ENCODE results near the gene ITM2C.

ITM2C gene

GRCh38 chr2:230893841-230894781 lies 29.4 kb downstream of the ITM2C start:
- DNase-seq = no peak

- DNase-seq = no peak
Measured at GRCh38 chr2:230895536-230896345, 31.0 kb downstream of the ITM2C start.

GRCh38 chr2:230896346-230897115 lies 31.8 kb downstream of the ITM2C start:
- no peak for DNase-seq

DNA sequence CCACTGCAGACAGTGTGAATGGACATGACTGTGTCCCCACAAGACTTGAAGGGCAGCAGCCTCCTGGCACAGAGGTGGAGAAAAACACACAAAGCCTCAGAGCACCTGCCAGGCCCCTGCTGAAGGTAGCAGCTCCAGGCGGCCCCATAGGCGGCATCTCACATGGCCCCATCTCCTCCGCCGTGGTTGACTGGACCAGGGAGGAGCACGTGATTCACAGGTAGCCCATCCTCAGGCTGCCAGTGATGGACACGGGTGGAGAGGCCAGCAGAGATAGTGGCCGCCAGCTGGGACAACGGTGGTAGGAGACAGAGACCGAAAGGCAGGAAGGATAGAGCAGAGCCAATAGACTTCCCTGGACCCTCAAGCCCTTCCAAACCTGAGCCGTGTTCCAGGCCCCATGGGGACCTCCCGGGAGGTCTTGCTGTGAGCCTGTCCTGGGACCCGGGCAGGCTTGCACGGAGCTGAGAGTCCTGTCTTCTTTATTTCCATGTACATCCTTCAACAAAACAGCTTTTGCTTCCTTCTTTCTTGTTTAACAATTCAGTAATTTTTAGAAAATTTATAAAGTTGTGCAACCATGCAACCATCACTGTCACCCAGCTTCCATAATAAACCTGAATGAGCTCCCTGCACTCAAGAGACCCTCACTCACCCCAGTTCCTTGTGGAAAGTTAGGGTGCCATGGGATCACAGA lies 33.4 kb downstream of the ITM2C start:
- DNase-seq = no peak

DNA sequence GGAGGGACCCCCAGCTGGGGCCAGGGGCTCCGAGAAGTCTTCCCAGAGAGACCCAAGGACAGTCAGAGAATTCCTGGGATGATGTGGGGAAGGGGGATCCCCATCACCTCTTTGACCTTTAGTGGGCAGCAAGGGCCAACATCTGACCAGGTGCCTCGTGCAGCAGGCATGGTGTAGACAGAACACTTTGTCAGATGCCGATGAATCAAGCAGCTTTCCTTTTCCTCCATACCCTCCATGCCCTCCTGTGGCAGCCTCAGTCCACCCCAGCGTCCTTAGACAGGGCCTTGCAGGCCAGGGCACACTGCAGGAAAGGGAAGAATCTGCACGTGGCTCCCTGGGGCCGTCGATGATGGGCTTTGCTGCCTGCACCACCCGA lies 34.0 kb downstream of the ITM2C start:
- no peak for DNase-seq

DNA sequence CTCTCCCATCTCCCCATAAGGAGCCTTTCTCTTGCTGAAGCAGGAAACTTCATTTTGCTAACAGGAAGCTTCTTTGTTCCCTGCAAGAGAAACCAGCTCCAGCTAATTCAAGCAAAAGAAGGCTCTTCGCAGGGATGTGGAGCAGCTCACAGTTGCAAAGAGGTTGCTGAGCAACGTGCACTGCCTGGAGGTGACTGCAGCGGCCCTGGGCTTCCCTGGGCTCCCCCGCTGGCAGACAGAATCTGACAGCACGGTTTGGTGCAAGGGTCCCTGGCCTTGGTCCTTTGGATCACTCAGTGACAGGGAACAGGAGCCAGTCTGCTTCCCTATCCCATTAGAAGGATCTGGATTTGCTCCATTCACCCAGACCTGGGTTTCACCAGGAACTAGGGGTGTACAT lies 34.5 kb downstream of the ITM2C start:
- no peak for DNase-seq

GRCh38 chr2:230899786-230900185 lies 35.0 kb downstream of the ITM2C start:
- DNase-seq = peak; percentile 75

- DNase-seq = no peak
Measured at GRCh38 chr2:230900336-230900995, 35.7 kb downstream of the ITM2C start.

DNA sequence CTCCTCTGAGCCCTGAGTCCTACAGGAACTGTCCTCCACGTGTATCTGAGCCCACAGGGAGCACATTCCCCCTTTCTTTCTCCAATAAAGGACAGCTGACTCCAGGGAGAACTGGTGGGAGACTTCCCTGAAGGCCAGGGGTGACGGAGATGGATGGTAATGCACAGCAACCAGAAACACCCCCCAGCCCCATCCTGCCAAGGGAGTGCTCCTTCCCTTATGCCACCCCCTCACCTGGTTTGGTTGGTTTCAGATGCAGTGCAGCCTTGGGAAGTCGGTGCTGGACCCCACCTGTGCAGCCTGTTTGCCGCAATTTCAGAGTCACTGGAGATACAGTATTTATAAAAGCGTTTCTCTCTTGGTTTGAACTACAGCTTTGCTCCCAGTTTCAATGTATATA lies 36.3 kb downstream of the ITM2C start:
- no peak for DNase-seq

- peak; percentile 60 for DNase-seq
Measured at GRCh38 chr2:230902180-230902899, 37.6 kb downstream of the ITM2C start.

DNA sequence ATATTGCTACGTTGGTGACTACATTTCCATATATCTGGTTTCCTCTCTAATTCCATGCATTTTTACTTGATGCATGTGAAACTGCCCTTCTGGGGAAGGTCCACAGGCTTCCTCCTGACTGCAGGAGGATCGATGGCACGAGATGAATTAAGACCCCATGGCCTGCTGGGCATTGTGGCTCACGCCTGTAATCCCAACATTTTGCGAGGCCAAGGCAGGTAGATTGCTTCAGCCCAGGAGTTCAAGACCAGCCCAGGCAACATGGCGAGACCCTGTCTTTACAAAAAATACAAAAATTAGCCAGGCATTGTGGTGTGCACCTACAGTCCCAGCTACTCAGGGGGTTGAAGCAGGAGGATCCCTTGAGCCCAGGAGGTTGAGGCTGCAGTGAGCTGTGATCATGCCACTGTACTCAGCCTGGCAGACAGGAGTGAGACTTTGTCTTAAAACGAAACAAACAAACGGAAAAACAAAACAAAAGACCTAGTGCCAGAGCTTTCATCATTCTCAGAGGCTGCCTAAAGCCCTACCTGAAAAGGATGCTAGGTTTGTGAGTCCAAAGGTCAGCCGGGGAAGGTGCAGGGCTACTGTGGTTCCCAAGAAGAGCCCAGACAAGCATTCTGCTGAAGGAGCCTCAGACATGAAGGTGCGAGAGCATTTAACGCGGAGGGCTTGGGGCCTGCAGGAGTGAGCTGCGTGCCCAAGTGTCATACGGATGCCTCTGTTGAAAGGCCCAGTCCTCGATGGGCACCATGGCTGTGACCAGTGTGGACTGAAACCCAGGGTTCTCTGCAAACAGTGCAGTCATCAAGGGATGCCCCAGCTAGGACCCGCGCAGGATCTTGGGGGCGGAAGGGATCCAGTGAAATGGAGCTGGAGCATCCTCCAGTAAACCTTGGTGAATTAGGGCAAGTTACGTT lies 38.7 kb downstream of the ITM2C start:
- DNase-seq = no peak

GRCh38 chr2:230904856-230905447 lies 40.2 kb downstream of the ITM2C start:
- DNase-seq = no peak

- DNase-seq = peak; percentile 95
Measured at GRCh38 chr2:230905448-230906421, 41.0 kb downstream of the ITM2C start.

GRCh38 chr2:230906471-230907230 lies 41.9 kb downstream of the ITM2C start:
- DNase-seq = no peak

GRCh38 chr2:230907361-230908091 lies 42.8 kb downstream of the ITM2C start:
- no peak for DNase-seq

DNA sequence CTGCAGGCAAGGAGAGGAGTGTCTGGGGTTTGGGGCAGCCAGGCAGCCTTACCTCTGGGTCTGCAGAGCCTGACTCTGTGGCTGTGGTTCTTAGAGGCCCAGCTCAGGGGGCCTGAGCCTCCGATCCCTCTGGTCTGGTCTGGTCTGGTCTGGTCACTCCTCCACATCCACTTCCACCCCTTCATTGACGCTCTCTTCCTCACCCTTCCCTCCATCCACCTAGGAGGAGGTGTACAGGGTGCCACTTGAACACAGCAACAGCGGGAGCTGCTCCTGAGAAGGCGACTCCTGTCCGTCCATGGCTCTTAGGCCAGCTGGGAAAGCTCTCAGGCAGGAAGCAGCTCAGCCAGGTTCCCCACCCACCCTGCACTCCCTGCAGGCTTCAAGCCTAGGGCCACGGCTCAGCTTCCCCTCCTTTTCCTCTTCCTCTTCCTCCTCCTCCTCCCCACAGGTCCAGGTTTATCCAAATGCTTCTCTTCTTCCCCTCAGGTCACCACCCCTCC lies 43.4 kb downstream of the ITM2C start:
- DNase-seq = no peak
